ENCODE results near the gene CTAG1B.
"Not testable (repeated sequence)": the region's sequence is repeated elsewhere in the genome, so short reads cannot be mapped to it uniquely, and the experiment has no call there.

CTAG1B gene

GRCh38 chrX:154619182-154619581, at the start of gene CTAG1B:
CTAG1B (minus strand) TSS chrX:154619282; CDS start chrX:154619218, 64 bp downstream.
- not testable (repeated sequence) for DNase-seq

- DNase-seq: no peak
Measured at GRCh38 chrX:154661899-154662298, 42.8 kb upstream of the CTAG1B start.

- DNase-seq: no peak
Measured at GRCh38 chrX:154661170-154661569, 42.1 kb upstream of the CTAG1B start.

- DNase-seq: no peak
Measured at GRCh38 chrX:154660541-154660940, 41.5 kb upstream of the CTAG1B start.

- DNase-seq: no peak
Measured at GRCh38 chrX:154658957-154659356, 39.9 kb upstream of the CTAG1B start.

GRCh38 chrX:154658187-154658586, 39.1 kb upstream of the CTAG1B start:
- no peak for DNase-seq

- DNase-seq: no peak
Measured at GRCh38 chrX:154657226-154657805, 38.2 kb upstream of the CTAG1B start.

GRCh38 chrX:154655786-154656185, 36.7 kb upstream of the CTAG1B start:
- no peak for DNase-seq

- no peak for DNase-seq
Measured at GRCh38 chrX:154655346-154655745, 36.3 kb upstream of the CTAG1B start.

- DNase-seq: no peak
Measured at GRCh38 chrX:154654925-154655324, 35.8 kb upstream of the CTAG1B start.

- no peak for DNase-seq
Measured at GRCh38 chrX:154654372-154654771, 35.3 kb upstream of the CTAG1B start.

GRCh38 chrX:154653413-154653812, 34.3 kb upstream of the CTAG1B start, which contains the start of gene CTAG2:
CTAG2 (minus strand) TSS chrX:154653579; CDS start chrX:154653515, 64 bp downstream.
- not testable (repeated sequence) for DNase-seq

- DNase-seq: no peak
Measured at GRCh38 chrX:154653048-154653401, 33.9 kb upstream of the CTAG1B start.

GRCh38 chrX:154652311-154653047, 33.4 kb upstream of the CTAG1B start:
- DNase-seq: no peak

GRCh38 chrX:154650221-154650510, 31.1 kb upstream of the CTAG1B start:
- no peak for DNase-seq

- DNase-seq: no peak
Measured at GRCh38 chrX:154649503-154650220, 30.6 kb upstream of the CTAG1B start.

- no peak for DNase-seq
Measured at GRCh38 chrX:154648931-154649330, 29.8 kb upstream of the CTAG1B start.

GRCh38 chrX:154645745-154646378, 26.8 kb upstream of the CTAG1B start:
- DNase-seq: not testable (repeated sequence)

- DNase-seq: not testable (repeated sequence)
Measured at GRCh38 chrX:154643708-154644107, 24.6 kb upstream of the CTAG1B start.

GRCh38 chrX:154641740-154642139, 22.7 kb upstream of the CTAG1B start:
- not testable (repeated sequence) for DNase-seq

GRCh38 chrX:154633661-154634060, 14.6 kb upstream of the CTAG1B start:
- not testable (repeated sequence) for DNase-seq

GRCh38 chrX:154630949-154631348, 11.9 kb upstream of the CTAG1B start:
- DNase-seq: not testable (repeated sequence)

- DNase-seq: not testable (repeated sequence)
Measured at GRCh38 chrX:154628960-154629359, 9.9 kb upstream of the CTAG1B start.
